ENCODE measurements around the gene RMND1.

The RMND1 gene

DNA sequence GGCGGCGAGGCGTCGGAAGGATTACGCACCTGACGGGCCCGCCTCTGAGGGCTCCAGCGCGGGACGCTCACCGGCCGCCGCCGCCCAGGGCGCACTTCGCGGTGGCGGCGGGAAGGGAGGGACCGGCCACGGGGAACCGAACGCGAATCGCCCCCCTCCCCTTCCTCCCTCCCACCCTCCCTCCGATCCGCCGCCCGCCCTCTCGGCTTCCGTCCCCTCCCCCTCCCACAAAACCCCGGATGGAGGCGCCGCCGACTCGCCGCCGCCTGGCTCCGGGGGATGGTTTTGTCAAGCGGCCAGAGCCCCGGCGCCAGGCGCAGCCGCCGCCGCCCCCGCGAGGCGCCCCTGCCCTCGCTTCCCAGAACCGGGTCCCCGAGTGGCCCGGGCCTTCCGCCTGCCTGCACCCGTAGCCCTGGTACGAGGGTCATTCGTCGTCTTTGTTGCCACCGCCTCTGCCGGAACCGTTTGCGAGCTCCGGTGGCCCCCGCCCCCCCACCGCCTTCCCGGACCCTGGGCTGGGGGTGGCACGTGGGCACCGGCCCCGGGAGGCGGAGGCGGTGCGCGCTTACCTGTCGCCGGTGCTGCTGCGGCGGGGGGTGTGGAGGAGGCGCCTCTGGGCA, 61.0 kb downstream of the RMND1 start:
- no peak for TF ChIP-seq CTCF (IDR thresholded peaks at IDR 0.05; ENCODE audit: extremely low read depth, insufficient read depth, missing control alignments)
- in situ Hi-C loops (cut with MboI; ENCODE audit: low pct_unique_long_range_greater_than_20kb, low sequenced_read_pairs, unreplicated experiment), result no loop called here
- DNase-seq (ENCODE audit: low spot score), result peak; percentile 79

- TF ChIP-seq CTCF (IDR thresholded peaks at IDR 0.05; ENCODE audit: extremely low read depth, insufficient read depth, missing control alignments), result no peak
- in situ Hi-C loops (cut with MboI; ENCODE audit: low pct_unique_long_range_greater_than_20kb, low sequenced_read_pairs, unreplicated experiment), result no loop called here
- peak; percentile 98 for DNase-seq (ENCODE audit: low spot score)
Observed at GRCh38 chr6:151390276-151390850, 61.6 kb downstream of the RMND1 start.

DNA sequence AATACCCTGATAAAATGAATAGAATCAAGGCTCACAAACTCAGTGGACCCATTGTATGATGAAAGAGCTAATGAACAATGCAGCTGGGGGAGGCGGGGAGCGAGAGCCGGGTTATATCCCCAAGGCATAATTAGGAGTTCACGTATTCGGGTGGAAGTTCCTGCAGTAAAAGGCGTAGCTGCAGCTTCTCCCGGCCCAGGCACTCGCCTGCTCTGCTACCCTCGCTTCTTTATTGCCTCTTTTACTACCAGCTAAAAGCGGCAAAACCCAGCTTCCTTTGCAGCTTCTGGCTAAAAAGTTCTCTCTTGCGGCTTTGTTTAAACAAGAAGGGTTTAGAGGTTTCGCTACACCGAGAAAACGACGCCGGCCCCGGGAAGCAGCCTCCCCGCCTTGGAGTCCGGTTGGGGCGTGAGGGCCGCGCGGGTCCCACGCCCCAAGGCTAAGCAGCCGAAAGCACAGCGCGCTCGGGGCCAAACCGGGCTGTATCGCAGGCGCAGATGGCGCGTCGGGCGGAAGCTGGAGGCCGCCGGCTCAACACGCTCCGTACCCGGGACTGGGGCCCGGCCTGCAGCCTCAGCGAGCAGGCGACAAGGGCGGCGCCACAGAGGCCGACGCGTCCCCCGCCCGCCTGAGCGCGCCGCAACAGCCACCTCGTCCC, 62.2 kb downstream of the RMND1 start:
- no peak for DNase-seq (ENCODE audit: low spot score)
- peak; percentile 6 for TF ChIP-seq CTCF (IDR thresholded peaks at IDR 0.05; ENCODE audit: extremely low read depth, insufficient read depth, missing control alignments)
- in situ Hi-C loops (cut with MboI; ENCODE audit: low pct_unique_long_range_greater_than_20kb, low sequenced_read_pairs, unreplicated experiment), result no loop called here

- no peak for DNase-seq (ENCODE audit: low spot score)
- TF ChIP-seq CTCF (IDR thresholded peaks at IDR 0.05; ENCODE audit: extremely low read depth, insufficient read depth, missing control alignments), result no peak
- in situ Hi-C loops (cut with MboI; ENCODE audit: low pct_unique_long_range_greater_than_20kb, low sequenced_read_pairs, unreplicated experiment), result no loop called here
Observed at GRCh38 chr6:151388997-151389617, 62.8 kb downstream of the RMND1 start.

GRCh38 chr6:151388236-151388635, 63.7 kb downstream of the RMND1 start:
- in situ Hi-C loops (cut with MboI; ENCODE audit: low pct_unique_long_range_greater_than_20kb, low sequenced_read_pairs, unreplicated experiment), result no loop called here
- DNase-seq (ENCODE audit: low spot score), result no peak
- no peak for TF ChIP-seq CTCF (IDR thresholded peaks at IDR 0.05; ENCODE audit: extremely low read depth, insufficient read depth, missing control alignments)

DNA sequence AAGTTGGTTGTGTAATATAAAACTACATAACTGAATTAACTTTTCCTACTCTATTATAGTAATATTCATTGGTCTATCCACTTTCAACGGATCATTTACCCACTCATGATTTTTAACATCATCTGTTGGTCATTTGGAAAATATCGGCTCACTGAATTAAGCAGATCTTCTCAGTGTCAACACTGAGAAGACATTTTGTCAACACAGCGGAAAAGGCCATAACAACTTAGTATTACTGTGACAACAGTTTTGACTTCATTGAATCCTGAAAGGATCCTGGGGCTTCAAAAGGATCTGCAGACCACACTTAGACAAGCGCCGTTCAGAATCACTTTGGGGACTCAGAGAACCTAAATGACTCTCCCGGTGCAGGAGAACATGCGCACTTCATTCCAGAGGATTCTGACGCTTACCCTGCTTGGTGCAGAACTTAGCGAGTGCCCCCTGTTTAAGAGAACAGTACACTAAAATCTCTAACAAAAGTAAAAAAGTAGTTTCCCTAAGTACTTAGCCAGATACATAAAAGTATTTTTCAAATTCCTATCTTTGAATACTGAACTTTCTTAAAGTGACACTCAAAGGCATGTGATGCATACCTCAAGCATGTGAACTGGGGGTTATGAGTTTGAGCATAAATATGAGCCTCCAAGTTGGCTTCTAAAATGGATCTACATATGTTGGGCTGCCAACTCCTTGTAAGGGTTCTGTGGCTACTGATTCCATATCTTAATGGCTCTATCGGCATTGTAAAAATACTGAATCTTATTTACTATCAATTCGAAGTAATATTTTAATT, 64.6 kb downstream of the RMND1 start:
- no peak for TF ChIP-seq CTCF (IDR thresholded peaks at IDR 0.05; ENCODE audit: extremely low read depth, insufficient read depth, missing control alignments)
- in situ Hi-C loops (cut with MboI; ENCODE audit: low pct_unique_long_range_greater_than_20kb, low sequenced_read_pairs, unreplicated experiment), result no loop called here
- no peak for DNase-seq (ENCODE audit: low spot score)

Data from GM13977 (cell line).